Measurements from ENCODE around the gene EMC8.

DNA sequence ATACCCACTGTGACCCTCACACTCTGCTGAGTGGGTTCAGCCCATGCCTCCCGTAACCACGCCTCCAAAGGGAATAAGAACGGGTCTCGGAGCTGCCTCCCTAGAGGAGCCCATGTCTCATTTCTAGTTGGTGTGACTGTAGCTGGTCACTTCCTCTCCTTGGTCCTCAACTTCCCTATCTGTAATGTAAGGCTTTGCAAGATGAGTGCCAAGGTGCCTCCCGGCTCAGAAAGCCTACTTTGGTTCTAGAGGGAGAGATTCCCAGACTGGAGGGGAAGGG, 69.2 kb downstream of the EMC8 start:
- TF ChIP-seq, protein P1, sequence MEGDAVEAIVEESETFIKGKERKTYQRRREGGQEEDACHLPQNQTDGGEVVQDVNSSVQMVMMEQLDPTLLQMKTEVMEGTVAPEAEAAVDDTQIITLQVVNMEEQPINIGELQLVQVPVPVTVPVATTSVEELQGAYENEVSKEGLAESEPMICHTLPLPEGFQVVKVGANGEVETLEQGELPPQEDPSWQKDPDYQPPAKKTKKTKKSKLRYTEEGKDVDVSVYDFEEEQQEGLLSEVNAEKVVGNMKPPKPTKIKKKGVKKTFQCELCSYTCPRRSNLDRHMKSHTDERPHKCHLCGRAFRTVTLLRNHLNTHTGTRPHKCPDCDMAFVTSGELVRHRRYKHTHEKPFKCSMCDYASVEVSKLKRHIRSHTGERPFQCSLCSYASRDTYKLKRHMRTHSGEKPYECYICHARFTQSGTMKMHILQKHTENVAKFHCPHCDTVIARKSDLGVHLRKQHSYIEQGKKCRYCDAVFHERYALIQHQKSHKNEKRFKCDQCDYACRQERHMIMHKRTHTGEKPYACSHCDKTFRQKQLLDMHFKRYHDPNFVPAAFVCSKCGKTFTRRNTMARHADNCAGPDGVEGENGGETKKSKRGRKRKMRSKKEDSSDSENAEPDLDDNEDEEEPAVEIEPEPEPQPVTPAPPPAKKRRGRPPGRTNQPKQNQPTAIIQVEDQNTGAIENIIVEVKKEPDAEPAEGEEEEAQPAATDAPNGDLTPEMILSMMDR (IDR thresholded peaks at IDR 0.05; ENCODE audit: low read depth, low read length): no peak
- TF ChIP-seq EZH2phosphoT487 (IDR thresholded peaks at IDR 0.05; ENCODE audit: low read depth): no peak

All from OCI-LY3 (cell line).